Medulla oblongata (tissue), 1 donor: Measurements from ENCODE around the gene ZCCHC13.
A peak's percentile ranks its signal among the peaks of the same experiment; 100 is the strongest.
"Not testable (repeated sequence)": the region's sequence is repeated elsewhere in the genome, so short reads cannot be mapped to it uniquely, and the experiment has no call there.

Experiments used
- DNase-seq: peaks from one replicate; pipeline ENCODE4 v3.0.0-alpha.2; 2015; ENCODE audit errors: extremely low spot score

The ZCCHC13 gene

GRCh38 chrX:74304016-74304415 lies at the start of gene ZCCHC13:
Gene ZCCHC13, plus strand, starts transcription at chrX:74304180. Its CDS starts 87 bp downstream, at chrX:74304267.
- no peak for DNase-seq

GRCh38 chrX:74258111-74258510 lies 45.9 kb upstream of the ZCCHC13 start:
- DNase-seq: not testable (repeated sequence)

GRCh38 chrX:74259885-74260491 lies 44.0 kb upstream of the ZCCHC13 start:
- DNase-seq: no peak

- no peak for DNase-seq
These were observed 41.3 kb upstream of the ZCCHC13 start for GRCh38 chrX:74262452-74263209.

- no peak for DNase-seq
These were observed 33.6 kb upstream of the ZCCHC13 start for GRCh38 chrX:74270393-74270792.

GRCh38 chrX:74272230-74272629 lies 31.8 kb upstream of the ZCCHC13 start:
- DNase-seq: no peak

- no peak for DNase-seq
These were observed 29.5 kb upstream of the ZCCHC13 start for GRCh38 chrX:74274516-74274915.

- DNase-seq: no peak
These were observed 26.7 kb upstream of the ZCCHC13 start for GRCh38 chrX:74277320-74277719.

- DNase-seq: no peak
These were observed 26.1 kb upstream of the ZCCHC13 start for GRCh38 chrX:74277846-74278245.

GRCh38 chrX:74280759-74281158 lies 23.2 kb upstream of the ZCCHC13 start:
- no peak for DNase-seq

- DNase-seq: no peak
These were observed 19.5 kb upstream of the ZCCHC13 start for GRCh38 chrX:74284391-74284952.

- no peak for DNase-seq
These were observed 16.8 kb upstream of the ZCCHC13 start for GRCh38 chrX:74286950-74287740.

GRCh38 chrX:74291577-74291963 lies 12.4 kb upstream of the ZCCHC13 start:
- DNase-seq: no peak

- DNase-seq: peak; percentile 90
These were observed 11.8 kb upstream of the ZCCHC13 start for GRCh38 chrX:74291964-74292807.

GRCh38 chrX:74292808-74293123 lies 11.2 kb upstream of the ZCCHC13 start:
- DNase-seq: no peak

- DNase-seq: peak; percentile 83
These were observed 10.5 kb upstream of the ZCCHC13 start for GRCh38 chrX:74293343-74293946.

- DNase-seq: no peak
These were observed 8.9 kb upstream of the ZCCHC13 start for GRCh38 chrX:74295101-74295500.

GRCh38 chrX:74297766-74298165 lies 6.2 kb upstream of the ZCCHC13 start:
- DNase-seq: no peak

GRCh38 chrX:74300869-74301268 lies 3.1 kb upstream of the ZCCHC13 start:
- DNase-seq: no peak

GRCh38 chrX:74318672-74319071 lies 14.7 kb downstream of the ZCCHC13 start:
- DNase-seq: no peak

- DNase-seq: not testable (repeated sequence)
These were observed 15.3 kb downstream of the ZCCHC13 start for GRCh38 chrX:74319321-74319720.
